ENCODE results near the gene RNF113B.

DNA sequence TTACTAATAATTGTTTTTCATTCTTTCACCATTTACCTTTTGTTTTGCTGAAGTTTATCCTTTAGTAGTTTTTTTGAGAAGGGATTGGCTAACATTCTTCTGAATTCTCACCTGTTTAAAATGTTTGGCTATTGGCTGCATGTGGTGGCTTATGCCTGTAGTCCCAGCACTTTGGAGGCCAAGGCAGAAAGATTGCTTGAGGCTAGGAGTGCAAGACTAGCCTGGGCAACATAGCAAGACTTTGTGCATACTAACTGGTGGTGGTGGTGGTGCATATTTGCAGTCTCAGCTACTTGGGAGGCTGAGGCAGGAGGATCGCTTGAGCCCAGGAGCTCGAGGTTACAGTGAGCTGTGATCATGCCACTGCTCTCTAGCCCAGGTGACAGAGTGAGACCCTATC, 27.5 kb upstream of the RNF113B start:
- TF ChIP-seq CTCF (conservative IDR thresholded peaks at IDR 0.05): no peak
- no peak for TF ChIP-seq ZFX (IDR thresholded peaks at IDR 0.05)

Data from C4-2B (cell line).